HUES64 (cell line): ENCODE results near the gene DGUOK. TPM values are rescaled to one million over a fixed set of nuclear protein-coding genes. Genes with fewer than 3 reads are reported as not detected.
"Not testable (repeated sequence)": the region's sequence is repeated elsewhere in the genome, so short reads cannot be mapped to it uniquely, and the experiment has no call there.

ENCODE experiments used
- H3K27ac ChIP-seq: 2 replicates; pipeline ENCODE4 v1.7.0; 2013; ENCODE audit warnings: low read depth, low read length, inconsistent platforms
- H3K27me3 ChIP-seq: 2 replicates; pipeline ENCODE4 v1.6.1; 2013; ENCODE audit warnings: mild to moderate bottlenecking, low read length; ENCODE audit not compliant: insufficient read depth
- H3K36me3 ChIP-seq: 2 replicates; pipeline ENCODE4 v1.6.1; 2013; ENCODE audit warnings: mild to moderate bottlenecking, low read length; ENCODE audit not compliant: insufficient read depth
- H3K4me1 ChIP-seq: 2 replicates; pipeline ENCODE4 v1.6.1; 2013; ENCODE audit warnings: mild to moderate bottlenecking, low read length, moderate library complexity; ENCODE audit not compliant: insufficient read depth
- H3K4me3 ChIP-seq: 2 replicates; pipeline ENCODE4 v1.5.1; 2013; ENCODE audit warnings: mild to moderate bottlenecking, low read length, moderate library complexity
- H3K9ac ChIP-seq: 2 replicates; pipeline ENCODE4 v1.6.1; 2013; ENCODE audit warnings: mild to moderate bottlenecking, low read depth, low read length
- H3K9me3 ChIP-seq: 2 replicates; pipeline ENCODE4 v1.6.1; 2013; ENCODE audit warnings: low read depth, low read length; ENCODE audit not compliant: insufficient read depth
- WGBS: fragments of 150-250, 120-280 bp; methylation state at CpG from one replicate; pipeline ENCODE4 v1.1.7; 2013; ENCODE audit warnings: missing lambda C conversion rate; 5-methylcytosine and 5-hydroxymethylcytosine counted together
- polyA plus RNA-seq, 2 experiments: library from polyadenylated mRNA; stranded (reverse); fragments of 50-300 nt; gene quantifications; one replicate each; pipeline ENCODE4 v1.2.3, GENCODE V29; 2013

The DGUOK gene
- 113 TPM for polyA plus RNA-seq (2013, experiment 1 of 2)
- 124 TPM for polyA plus RNA-seq (2013, experiment 2 of 2)

- H3K36me3 ChIP-seq = no peaks in the 10 kb centered on the region
- no peaks in the 10 kb centered on the region for H3K9me3 ChIP-seq
- H3K27me3 ChIP-seq = no peaks in the 10 kb centered on the region
- peak within 1 kb of the TSS; percentile 90 for H3K9ac ChIP-seq
- peaks cover 12% of the 10 kb centered on the region for H3K4me1 ChIP-seq
- H3K4me3 ChIP-seq = peak within 1 kb of the TSS; percentile 79
- H3K27ac ChIP-seq = peak within 1 kb of the TSS; percentile 90
- WGBS = under 1% methylated on average over 50 of the region's 50 CpGs
Measured at GRCh38 chr2:73926493-73927327, at the start of gene DGUOK. Gene DGUOK, plus strand, starts transcription at chr2:73926880. Its CDS starts 31 bp downstream, at chr2:73926911.

DNA sequence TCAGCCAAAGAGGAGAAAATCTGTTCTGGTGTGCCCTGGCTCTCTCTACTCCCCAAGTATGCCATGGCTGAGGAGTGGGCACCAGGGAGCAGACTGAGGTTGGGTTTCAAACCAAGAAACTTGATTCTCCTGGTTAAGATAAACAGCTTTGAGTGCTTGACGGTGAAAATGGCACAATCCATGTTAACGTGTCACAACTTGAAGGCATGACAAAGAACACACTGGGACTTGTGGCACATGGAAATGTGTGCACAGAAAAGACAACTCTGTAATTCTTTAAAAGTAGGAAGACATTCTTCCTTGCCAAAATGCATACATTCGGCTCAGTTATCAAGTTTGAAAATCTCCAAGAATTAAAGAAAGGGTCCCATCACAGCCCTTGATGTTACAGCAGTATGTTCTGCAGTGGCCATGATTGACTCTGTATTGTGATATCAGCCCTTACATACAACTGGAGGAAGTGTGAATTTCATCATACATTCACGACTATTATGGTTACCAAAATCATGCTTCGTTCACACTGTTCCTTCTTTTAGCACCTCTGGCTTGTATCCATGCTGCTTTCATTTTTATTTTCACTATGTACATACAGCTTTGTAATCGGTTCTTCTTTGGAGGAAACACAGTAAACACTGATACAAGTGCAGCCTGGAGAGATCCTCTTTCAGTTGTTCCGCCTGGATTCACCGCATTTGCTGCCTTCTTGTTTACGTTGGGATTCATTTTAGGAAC, 49.4 kb upstream of the DGUOK start:
- no peaks in the 10 kb centered on the region for H3K4me1 ChIP-seq
- H3K27ac ChIP-seq = no peak overlapping the region
- H3K9ac ChIP-seq = no peak overlapping the region
- WGBS = 94% methylated on average over 9 of the region's 9 CpGs
- H3K36me3 ChIP-seq = no peaks in the 10 kb centered on the region
- no peak overlapping the region for H3K4me3 ChIP-seq
- H3K9me3 ChIP-seq = no peaks in the 10 kb centered on the region
- no peaks in the 10 kb centered on the region for H3K27me3 ChIP-seq

DNA sequence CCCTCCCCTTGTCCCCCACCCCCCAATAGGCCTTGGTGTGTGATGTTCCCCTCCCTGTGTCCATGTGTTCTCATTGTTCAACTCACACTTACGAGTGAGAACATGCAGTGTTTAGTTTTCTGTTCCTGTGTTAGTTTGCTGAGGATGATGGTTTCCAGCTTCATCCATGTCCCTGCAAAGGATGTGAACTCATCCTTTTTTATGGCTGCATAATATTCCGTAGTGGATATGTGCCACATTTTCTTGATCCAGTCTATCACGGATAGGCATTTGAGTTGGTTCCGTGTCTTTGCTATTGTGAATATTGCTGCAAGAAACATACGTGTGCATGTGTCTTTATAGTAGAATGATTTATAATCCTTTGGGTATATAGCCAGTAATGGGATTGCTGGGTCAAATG, 48.7 kb upstream of the DGUOK start:
- 97% methylated on average over 5 of the region's 5 CpGs for WGBS
- H3K36me3 ChIP-seq, H3K9ac ChIP-seq, H3K4me3 ChIP-seq, H3K4me1 ChIP-seq, H3K27me3 ChIP-seq, H3K9me3 ChIP-seq, H3K27ac ChIP-seq: not testable (repeated sequence)

DNA sequence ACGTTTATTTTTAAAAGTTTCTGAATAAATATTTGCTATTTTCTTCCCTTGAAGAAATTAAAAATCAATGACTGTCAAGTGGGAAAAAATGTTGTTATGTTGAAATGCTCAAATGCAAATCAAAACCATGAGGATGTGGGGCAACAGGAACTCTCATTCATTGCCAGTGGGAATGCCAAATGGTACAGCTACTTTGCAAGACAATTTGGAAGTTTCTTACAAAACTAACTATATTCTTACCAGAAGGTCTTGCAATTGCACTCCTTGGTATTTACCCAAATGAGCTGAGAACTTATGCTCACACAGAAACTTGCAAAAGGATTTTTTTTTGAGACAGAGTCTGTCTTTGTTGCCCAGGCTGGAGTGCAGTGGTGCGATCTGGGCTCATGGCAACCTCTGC, 41.3 kb upstream of the DGUOK start:
- Histone ChIP-seq H3K27me3 (no peaks in the 10 kb centered on the region), H3K27ac (no peak overlapping the region), H3K4me3 (no peak overlapping the region), H3K36me3 (no peaks in the 10 kb centered on the region), H3K9me3 (no peaks in the 10 kb centered on the region), H3K4me1 (no peaks in the 10 kb centered on the region), H3K9ac (no peak overlapping the region)
- WGBS = 94% methylated on average over 1 of the region's 2 CpGs

DNA sequence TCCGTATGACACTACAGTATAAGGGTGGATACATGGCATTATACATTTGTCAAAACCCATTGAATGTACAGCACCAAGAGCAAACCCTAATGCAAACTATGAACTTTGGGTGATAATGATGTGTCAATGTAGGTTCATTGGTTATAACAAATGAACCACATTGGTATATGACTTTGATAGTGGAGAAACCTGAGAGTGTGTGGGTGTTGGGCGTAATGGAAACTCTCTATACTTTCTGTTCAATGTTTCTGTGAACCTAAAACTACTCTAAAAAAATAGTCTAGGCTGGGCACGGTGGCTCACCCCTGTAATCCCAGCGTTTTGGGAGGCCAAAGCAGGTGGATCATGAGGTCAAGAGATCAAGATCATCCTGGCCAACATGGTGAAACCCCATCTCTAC, 40.3 kb upstream of the DGUOK start:
- Histone ChIP-seq H3K27me3 (no peaks in the 10 kb centered on the region), H3K9ac (no peak overlapping the region), H3K27ac (no peak overlapping the region), H3K4me1 (no peaks in the 10 kb centered on the region), H3K4me3 (no peak overlapping the region), H3K36me3 (no peaks in the 10 kb centered on the region), H3K9me3 (no peaks in the 10 kb centered on the region)
- 85% methylated on average over 2 of the region's 4 CpGs for WGBS

- not testable (repeated sequence) for H3K4me3 ChIP-seq, H3K27ac ChIP-seq, H3K9me3 ChIP-seq, H3K4me1 ChIP-seq, H3K27me3 ChIP-seq, H3K9ac ChIP-seq, H3K36me3 ChIP-seq
- WGBS = 85% methylated on average over 11 of the region's 11 CpGs
Measured at GRCh38 chr2:73887596-73888353, 38.9 kb upstream of the DGUOK start.

DNA sequence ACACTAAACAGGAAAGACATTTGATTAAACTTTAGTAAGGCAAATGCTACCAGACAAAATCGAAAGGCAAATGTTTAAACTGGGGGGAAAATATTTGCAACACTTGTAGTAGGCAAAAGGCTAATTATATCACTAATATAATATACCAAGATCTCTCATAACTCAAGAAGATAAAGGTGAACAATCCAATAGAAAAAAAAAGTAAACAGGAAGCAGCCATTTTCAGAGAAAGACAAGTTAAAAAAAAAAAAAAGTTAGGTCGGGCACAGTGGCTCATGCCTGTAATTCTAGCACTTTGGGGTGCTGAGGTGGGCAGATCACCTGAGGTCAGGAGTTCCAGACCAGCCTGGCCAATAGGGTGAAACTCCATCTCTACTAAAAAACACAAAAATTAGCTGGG, 38.3 kb upstream of the DGUOK start:
- Histone ChIP-seq H3K27ac (no peak overlapping the region), H3K36me3 (no peaks in the 10 kb centered on the region), H3K9me3 (no peaks in the 10 kb centered on the region), H3K27me3 (no peaks in the 10 kb centered on the region), H3K4me1 (no peaks in the 10 kb centered on the region), H3K9ac (no peak overlapping the region), H3K4me3 (no peak overlapping the region)
- WGBS = 85% methylated on average over 1 of the region's 2 CpGs

DNA sequence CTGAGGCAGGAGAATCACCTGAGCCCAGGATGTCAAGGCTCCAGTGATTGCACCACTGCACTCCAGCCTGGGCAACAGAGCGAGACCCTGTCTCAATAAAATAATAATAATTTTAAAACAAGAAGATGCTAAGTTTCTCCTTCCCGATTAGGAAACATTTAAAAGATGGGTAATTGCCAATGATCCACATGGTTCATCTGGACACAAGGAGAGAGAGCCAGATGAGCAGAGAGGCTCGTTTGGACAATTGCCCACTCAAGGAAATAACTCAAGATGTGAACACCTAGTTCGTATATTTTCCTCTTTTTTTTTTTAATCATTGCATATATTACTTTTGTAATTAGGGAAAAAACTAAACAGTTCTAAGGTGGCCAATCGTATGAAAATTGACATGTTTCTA, 37.5 kb upstream of the DGUOK start:
- no peaks in the 10 kb centered on the region for H3K4me1 ChIP-seq
- no peaks in the 10 kb centered on the region for H3K9me3 ChIP-seq
- no peaks in the 10 kb centered on the region for H3K36me3 ChIP-seq
- WGBS = 93% methylated on average over 2 of the region's 5 CpGs
- H3K27ac ChIP-seq = no peak overlapping the region
- no peak overlapping the region for H3K4me3 ChIP-seq
- no peak overlapping the region for H3K9ac ChIP-seq
- no peaks in the 10 kb centered on the region for H3K27me3 ChIP-seq

GRCh38 chr2:73890301-73891092, 36.2 kb upstream of the DGUOK start:
- no peaks in the 10 kb centered on the region for H3K36me3 ChIP-seq
- H3K4me3 ChIP-seq = no peak overlapping the region
- no peaks in the 10 kb centered on the region for H3K9me3 ChIP-seq
- 86% methylated on average over 9 of the region's 9 CpGs for WGBS
- no peaks in the 10 kb centered on the region for H3K4me1 ChIP-seq
- H3K27ac ChIP-seq = no peak overlapping the region
- no peak overlapping the region for H3K9ac ChIP-seq
- no peaks in the 10 kb centered on the region for H3K27me3 ChIP-seq

DNA sequence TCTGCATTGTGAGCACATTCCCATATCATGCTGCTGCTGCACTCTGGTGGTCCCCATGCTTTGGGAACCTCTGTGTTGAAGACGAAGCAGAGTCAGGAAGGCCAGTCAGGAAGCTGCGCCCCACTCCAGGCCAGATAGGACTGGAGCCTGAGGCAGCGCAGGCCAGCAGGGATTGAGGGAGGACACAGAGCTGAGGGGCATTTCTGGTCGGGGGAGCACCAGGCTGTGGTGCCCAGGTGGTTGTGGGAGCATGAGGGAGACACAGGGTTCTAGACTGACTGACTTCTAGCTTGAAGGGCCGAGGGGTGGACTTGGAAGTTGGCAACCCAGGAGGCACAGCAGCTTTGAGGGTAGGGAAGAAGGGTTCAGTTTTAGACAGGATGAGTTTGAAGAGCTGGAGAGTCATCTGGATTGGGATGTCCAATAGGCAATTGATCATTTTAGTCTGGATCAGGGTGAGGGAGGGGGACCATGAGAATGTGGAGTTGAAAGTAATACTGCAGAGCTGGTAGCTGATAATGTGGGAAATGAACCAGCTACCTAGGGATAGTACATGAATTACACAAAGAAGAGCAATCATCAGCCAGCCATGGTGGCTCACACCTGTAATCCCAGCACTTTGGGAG, 35.3 kb upstream of the DGUOK start:
- Histone ChIP-seq H3K9ac (no peak overlapping the region), H3K27me3 (no peaks in the 10 kb centered on the region)
- WGBS = 93% methylated on average over 5 of the region's 5 CpGs

More for the DNA sequence above, 35.3 kb upstream of the DGUOK start:
- no peaks in the 10 kb centered on the region for H3K36me3 ChIP-seq
- H3K9me3 ChIP-seq = no peaks in the 10 kb centered on the region
- H3K4me1 ChIP-seq = no peaks in the 10 kb centered on the region
- H3K27ac ChIP-seq = no peak overlapping the region
- no peak overlapping the region for H3K4me3 ChIP-seq
